ENCODE results near the gene ZNF574. TPM values are rescaled to one million over a fixed set of nuclear protein-coding genes. Genes with fewer than 3 reads are reported as not detected.

The ZNF574 gene
- total RNA-seq, 1 donor from 2014 or later, result 17.3 TPM

DNA sequence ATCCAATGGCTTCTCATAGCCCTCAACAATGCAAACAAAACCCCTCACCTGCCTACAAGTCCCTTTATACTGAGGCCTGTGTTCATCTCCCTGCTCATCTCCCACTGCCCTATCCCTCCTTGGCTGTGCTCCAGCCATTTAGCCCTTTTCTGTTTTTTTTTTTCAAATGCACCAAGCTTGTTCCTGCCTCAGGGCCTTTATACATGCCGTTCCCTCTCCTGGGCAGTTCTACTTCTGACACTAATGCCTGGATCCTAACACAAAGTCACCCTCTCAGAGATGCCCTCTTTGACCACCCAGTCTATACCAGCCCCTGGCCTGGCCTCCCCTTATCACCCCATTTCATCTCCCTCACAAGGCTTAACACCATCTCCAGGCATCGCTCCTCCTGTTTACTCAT, 26.9 kb downstream of the ZNF574 start:
- TF ChIP-seq, protein P1, sequence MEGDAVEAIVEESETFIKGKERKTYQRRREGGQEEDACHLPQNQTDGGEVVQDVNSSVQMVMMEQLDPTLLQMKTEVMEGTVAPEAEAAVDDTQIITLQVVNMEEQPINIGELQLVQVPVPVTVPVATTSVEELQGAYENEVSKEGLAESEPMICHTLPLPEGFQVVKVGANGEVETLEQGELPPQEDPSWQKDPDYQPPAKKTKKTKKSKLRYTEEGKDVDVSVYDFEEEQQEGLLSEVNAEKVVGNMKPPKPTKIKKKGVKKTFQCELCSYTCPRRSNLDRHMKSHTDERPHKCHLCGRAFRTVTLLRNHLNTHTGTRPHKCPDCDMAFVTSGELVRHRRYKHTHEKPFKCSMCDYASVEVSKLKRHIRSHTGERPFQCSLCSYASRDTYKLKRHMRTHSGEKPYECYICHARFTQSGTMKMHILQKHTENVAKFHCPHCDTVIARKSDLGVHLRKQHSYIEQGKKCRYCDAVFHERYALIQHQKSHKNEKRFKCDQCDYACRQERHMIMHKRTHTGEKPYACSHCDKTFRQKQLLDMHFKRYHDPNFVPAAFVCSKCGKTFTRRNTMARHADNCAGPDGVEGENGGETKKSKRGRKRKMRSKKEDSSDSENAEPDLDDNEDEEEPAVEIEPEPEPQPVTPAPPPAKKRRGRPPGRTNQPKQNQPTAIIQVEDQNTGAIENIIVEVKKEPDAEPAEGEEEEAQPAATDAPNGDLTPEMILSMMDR (IDR thresholded peaks at IDR 0.05; ENCODE audit: insufficient read depth, low read length, poor library complexity, severe bottlenecking), result no peak
- no peak for DNase-seq (ENCODE audit: low read depth)
- H3K27me3 ChIP-seq (ENCODE audit: control insufficient read depth, insufficient read depth, low read length), result no peaks in the 10 kb centered on the region
- H3K4me3 ChIP-seq (ENCODE audit: low read depth, low read length), result no peak overlapping the region
- no peaks in the 10 kb centered on the region for H3K36me3 ChIP-seq (ENCODE audit: control insufficient read depth, insufficient read depth, low read length)

GRCh38 chr19:42105368-42105767, 29.4 kb downstream of the ZNF574 start:
- H3K27me3 ChIP-seq (ENCODE audit: control insufficient read depth, insufficient read depth, low read length), result no peaks in the 10 kb centered on the region
- DNase-seq (ENCODE audit: low read depth), result no peak
- TF ChIP-seq, protein P1 (IDR thresholded peaks at IDR 0.05; ENCODE audit: insufficient read depth, low read length, poor library complexity, severe bottlenecking), result no peak
- H3K36me3 ChIP-seq (ENCODE audit: control insufficient read depth, insufficient read depth, low read length), result no peaks in the 10 kb centered on the region
- H3K4me3 ChIP-seq (ENCODE audit: low read depth, low read length), result no peak overlapping the region

GRCh38 chr19:42108527-42109389, 32.8 kb downstream of the ZNF574 start:
- Histone ChIP-seq H3K4me3 (ENCODE audit: low read depth, low read length) (no peak overlapping the region), H3K27me3 (ENCODE audit: control insufficient read depth, insufficient read depth, low read length) (no peaks in the 10 kb centered on the region), H3K36me3 (ENCODE audit: control insufficient read depth, insufficient read depth, low read length) (no peaks in the 10 kb centered on the region)
- TF ChIP-seq, protein P1 (IDR thresholded peaks at IDR 0.05; ENCODE audit: insufficient read depth, low read length, poor library complexity, severe bottlenecking), result peak; percentile 100
- no peak for DNase-seq (ENCODE audit: low read depth)

DNA sequence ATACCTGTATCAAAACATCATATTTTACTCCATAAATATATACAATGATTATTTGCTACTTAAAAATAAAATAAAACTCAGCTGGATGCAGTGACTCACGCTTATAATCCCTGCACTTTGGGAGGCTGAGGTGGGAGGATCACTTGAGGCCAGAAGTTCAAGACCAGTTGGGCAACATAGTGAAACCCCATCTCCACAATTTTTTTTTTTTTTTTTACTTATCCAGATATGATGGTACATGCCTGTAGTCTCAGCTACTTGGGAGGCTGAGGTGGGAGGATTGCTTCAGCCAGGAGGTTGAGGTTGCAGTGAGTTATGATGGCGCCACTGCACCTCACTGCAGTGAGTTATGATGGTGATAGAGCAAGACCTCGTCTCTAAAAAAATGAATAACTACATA, 33.9 kb downstream of the ZNF574 start:
- H3K36me3 ChIP-seq (ENCODE audit: control insufficient read depth, insufficient read depth, low read length), result no peaks in the 10 kb centered on the region
- H3K4me3 ChIP-seq (ENCODE audit: low read depth, low read length), result no peak overlapping the region
- DNase-seq (ENCODE audit: low read depth), result no peak
- no peaks in the 10 kb centered on the region for H3K27me3 ChIP-seq (ENCODE audit: control insufficient read depth, insufficient read depth, low read length)
- TF ChIP-seq, protein P1 (IDR thresholded peaks at IDR 0.05; ENCODE audit: insufficient read depth, low read length, poor library complexity, severe bottlenecking), result no peak

DNA sequence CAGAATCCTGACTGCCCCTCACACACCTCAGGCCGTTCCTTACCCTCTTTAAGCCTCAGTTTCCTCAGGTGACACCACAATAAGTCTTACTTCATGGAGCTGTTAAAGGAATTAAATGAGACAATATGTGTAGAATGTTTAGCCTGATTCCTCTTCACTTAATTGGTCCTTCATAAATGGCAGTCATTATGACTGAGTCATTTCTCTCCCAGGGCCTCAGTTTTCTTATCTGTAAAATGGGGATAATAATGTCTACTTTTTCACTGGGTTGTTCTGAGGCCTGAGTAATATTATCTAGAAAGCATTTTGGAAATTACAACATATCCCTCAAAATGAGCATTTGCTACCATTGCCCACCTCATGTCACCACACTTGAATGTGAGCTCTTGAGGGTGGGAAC, 34.7 kb downstream of the ZNF574 start:
- H3K4me3 ChIP-seq (ENCODE audit: low read depth, low read length), result no peak overlapping the region
- DNase-seq (ENCODE audit: low read depth), result no peak
- H3K36me3 ChIP-seq (ENCODE audit: control insufficient read depth, insufficient read depth, low read length), result no peaks in the 10 kb centered on the region
- TF ChIP-seq, protein P1 (IDR thresholded peaks at IDR 0.05; ENCODE audit: insufficient read depth, low read length, poor library complexity, severe bottlenecking), result no peak
- H3K27me3 ChIP-seq (ENCODE audit: control insufficient read depth, insufficient read depth, low read length), result no peaks in the 10 kb centered on the region

DNA sequence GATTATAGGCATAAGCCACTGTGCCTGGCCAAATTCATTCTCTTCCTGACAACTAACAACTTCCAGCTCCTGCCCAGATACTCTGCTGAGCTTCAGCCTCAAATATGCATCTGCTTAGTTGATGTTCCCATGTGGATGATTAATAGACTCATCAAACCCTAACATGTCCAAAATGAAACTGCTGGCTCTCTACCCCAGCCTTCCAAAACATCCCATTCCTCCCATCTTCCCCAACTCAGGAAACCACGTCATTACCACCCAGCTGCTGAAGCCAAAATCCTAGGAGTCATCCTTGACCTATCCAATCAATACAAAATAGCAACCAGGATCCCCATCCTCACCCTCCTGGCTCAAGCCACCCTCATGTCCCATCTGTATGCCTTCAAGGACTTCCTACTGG, 35.4 kb downstream of the ZNF574 start:
- H3K27me3 ChIP-seq (ENCODE audit: control insufficient read depth, insufficient read depth, low read length), result no peaks in the 10 kb centered on the region
- DNase-seq (ENCODE audit: low read depth), result no peak
- TF ChIP-seq, protein P1 (IDR thresholded peaks at IDR 0.05; ENCODE audit: insufficient read depth, low read length, poor library complexity, severe bottlenecking), result no peak
- H3K4me3 ChIP-seq (ENCODE audit: low read depth, low read length), result no peak overlapping the region
- no peaks in the 10 kb centered on the region for H3K36me3 ChIP-seq (ENCODE audit: control insufficient read depth, insufficient read depth, low read length)

Measured in kidney epithelial cell (primary cell).